GM12878 (cell line): Measurements from ENCODE around the gene DNAH11. TPM values are rescaled to one million over a fixed set of nuclear protein-coding genes. Genes with fewer than 3 reads are reported as not detected.

Experiments used
- ATAC-seq: fragments of 200-7000 bp; cut with Tn5 transposase; 3 replicates; pipeline ENCODE4 v1.9.1; 2020; ENCODE audit warnings: mild to moderate bottlenecking, moderate library complexity
- BruUV-seq: library from RNA; stranded (reverse); fragments of 400-500 nt; replicated peaks from 2 replicates; lab custom pipeline; 2021; lab: Mats Ljungman, UMichigan
- CTCF ChIA-PET: fragments of 300-600 bp; sonication (Branson Sonifier 250); formaldehyde crosslinking; extraction: SDS; loops from one replicate; lab custom pipeline; 2021; ENCODE audit warnings: inconsistent platforms; lab: Yijun Ruan, JAX
- POLR2A ChIA-PET: fragments of 350-600 bp; formaldehyde crosslinking; extraction: SDS; loops from one replicate; lab custom pipeline; 2021; ENCODE audit warnings: inconsistent platforms; lab: Charles Lee
- RAD21 ChIA-PET: fragments of 300-600 bp; sonication (Branson Sonifier 250); formaldehyde crosslinking; loops from one replicate; lab custom pipeline; 2023; ENCODE audit warnings: antibody characterized with exemption; ENCODE audit not compliant: unreplicated experiment; lab: Charles Lee
- SMC1A ChIA-PET: fragments of 300-600 bp; sonication (Branson Sonifier 250); formaldehyde crosslinking; loops from one replicate; lab custom pipeline; 2023; ENCODE audit not compliant: unreplicated experiment, uncharacterized antibody; lab: Charles Lee
- DNase-seq: peaks from one replicate; pipeline ENCODE4 v3.0.0-alpha.2; 2011; ENCODE audit warnings: low read depth, low spot score
- FAIRE-seq: peaks from 3 replicates; lab custom pipeline; 2011; peaks lifted over from hg19 to GRCh38; lab: Jason Lieb, UNC
- H2AFZ ChIP-seq: 2 replicates; pipeline ENCODE4 v1.6.0; 2011; ENCODE audit warnings: low read depth, low read length, control low read depth; ENCODE audit not compliant: control insufficient read depth
- H3K27ac ChIP-seq: 2 replicates; pipeline ENCODE4 v1.5.1; 2011; ENCODE audit warnings: control low read depth; ENCODE audit not compliant: control insufficient read depth, insufficient read depth
- H3K27me3 ChIP-seq, 2 experiments: replicated peaks in 1 of 2; 2 replicates each; pipeline versions ENCODE4 v1.6.0 to v1.6.1; 2011; ENCODE audit warnings: low read length in 1 of 2; ENCODE audit not compliant: control insufficient read depth in 2 of 2, insufficient read depth in 2 of 2
- H3K36me3 ChIP-seq, 2 experiments: 2 replicates each; pipeline ENCODE4 v1.5.1; 2011; ENCODE audit warnings: low read length in 1 of 2; ENCODE audit not compliant: control insufficient read depth in 2 of 2, insufficient read depth in 2 of 2
- H3K4me1 ChIP-seq: 2 replicates; pipeline ENCODE4 v1.6.1; 2011; ENCODE audit warnings: mild to moderate bottlenecking, low read length, moderate library complexity, mixed read lengths; ENCODE audit not compliant: control insufficient read depth, insufficient read depth
- H3K4me2 ChIP-seq: 2 replicates; pipeline ENCODE4 v1.6.0; 2011; ENCODE audit warnings: control low read depth; ENCODE audit not compliant: control insufficient read depth, insufficient read depth
- H3K4me3 ChIP-seq: fragments of 200-600 bp; sonication (generic); 2 replicates; pipeline ENCODE4 v1.5.1; 2016
- H3K79me2 ChIP-seq: 2 replicates; pipeline ENCODE4 v1.6.0; 2011; ENCODE audit warnings: low read length; ENCODE audit not compliant: control insufficient read depth, insufficient read depth
- H3K9ac ChIP-seq: 2 replicates; pipeline ENCODE4 v1.8.0; 2011; ENCODE audit warnings: low read length, control low read depth, mixed read lengths; ENCODE audit not compliant: control insufficient read depth, insufficient read depth
- H3K9me3 ChIP-seq: replicated peaks from 3 replicates; pipeline ENCODE4 v1.5.1; 2011; ENCODE audit warnings: mild to moderate bottlenecking, low read length; ENCODE audit not compliant: control insufficient read depth, insufficient read depth
- H4K20me1 ChIP-seq: 2 replicates; pipeline ENCODE4 v1.6.0; 2011; ENCODE audit not compliant: control insufficient read depth, insufficient read depth
- ASH2L ChIP-seq: fragments of 300-600, 200-600 bp; sonication (generic); IDR thresholded peaks from 2 replicates; pipeline ENCODE4 v1.6.1; 2017; ENCODE audit warnings: low read depth, mild to moderate bottlenecking, borderline replicate concordance
- CHD2 ChIP-seq: IDR thresholded peaks from 2 replicates; pipeline ENCODE4 v1.6.1; 2011; ENCODE audit warnings: low read depth, low read length, improper control_type of control experiment, borderline replicate concordance
- LARP7 ChIP-seq: fragments of 450-650 bp; IDR thresholded peaks from 2 replicates; pipeline ENCODE4 v1.6.1; 2017; ENCODE audit warnings: mild to moderate bottlenecking
- MXI1 ChIP-seq: fragments of 150-350 bp; IDR thresholded peaks from 2 replicates; pipeline ENCODE4 v1.6.1; 2011; ENCODE audit warnings: low read depth, mild to moderate bottlenecking, inconsistent platforms, low read length, improper control_type of control experiment
- YY1 ChIP-seq: IDR thresholded peaks from 2 replicates; pipeline ENCODE4 v1.6.1; 2011; ENCODE audit warnings: low read depth, mild to moderate bottlenecking, low read length
- ZBTB33 ChIP-seq: fragments of 450-650 bp; IDR thresholded peaks from 2 replicates; pipeline ENCODE4 v1.6.1; 2017; ENCODE audit warnings: mild to moderate bottlenecking
- ZNF274 ChIP-seq: IDR thresholded peaks from one replicate; pipeline ENCODE4 v1.8.0; 2011; ENCODE audit not compliant: insufficient read length, insufficient read depth
- WGBS: methylation state at CpG from one replicate; pipeline ENCODE4 v1.1.6; 2016; ENCODE audit warnings: low lambda C conversion rate; ENCODE audit not compliant: insufficient replicate concordance, insufficient coverage; ENCODE audit errors: missing lambda C conversion rate; 5-methylcytosine and 5-hydroxymethylcytosine counted together
- in situ Hi-C: fragments of 300-500 bp; cut with MboI; formaldehyde crosslinking; loops from 9 replicates; pipeline ENCODE4 v1.14.3; 2018; ENCODE audit warnings: mixed read lengths
- intact Hi-C: fragments of 100-400 bp; cut with micrococcal nuclease; formaldehyde crosslinking; loops from one replicate; pipeline ENCODE4 v1.14.2; 2022; ENCODE audit not compliant: unreplicated experiment
- polyA plus RNA-seq, 11 experiments: library from polyadenylated mRNA; depleted of rRNA in 4 of 11; unstranded in 6 of 11; stranded (reverse) in 5 of 11; fragments of >200 nt; fragmentation: Nextera tagmentation in 4 of 11; fragmentation: Illumina TruSeq in 1 of 11; extraction: Ambion mirVana in 4 of 11; extraction: Trizol in 1 of 11; gene quantifications; 1 replicate in 1 of 11; 2 replicates in 10 of 11; pipeline versions ENCODE4 v1.2.1 to v1.2.3, GENCODE V29; 2011 to 2016; ENCODE audit warnings: inconsistent platforms in 2 of 11, missing spikeins in 2 of 11, low read depth in 1 of 11
- total RNA-seq, 4 experiments: library from RNA; depleted of rRNA in 3 of 4; stranded (reverse); fragments of >200 nt in 3 of 4; fragmentation: Illumina TruSeq in 1 of 4; extraction: Trizol in 1 of 4; gene quantifications; 2 replicates each; pipeline versions ENCODE4 v1.2.1 to v1.2.3, GENCODE V29; 2013 to 2021

Gene DNAH11
- total and polyA plus RNA-seq, 10 of the 15 experiments (the other 5 are each of a cell fraction or from before 2014, with no cell fraction given): 0.03 to 0.56 (median 0.10) TPM

- Histone ChIP-seq H2AFZ (no peak overlapping the region), H3K4me2 (no peak overlapping the region), H4K20me1 (no peaks in the 10 kb centered on the region), H3K27ac (no peak overlapping the region), H3K4me1 (no peaks in the 10 kb centered on the region), H3K36me3 (no peaks in the 10 kb centered on the region)
- ATAC-seq (peak; percentile 67), FAIRE-seq (no peak), DNase-seq (no peak)
- ChIA-PET CTCF (interaction anchor here (1.2 to 1.4 kb wide), 2 partner anchors 9 kb away, joined by 5 to 6 read pairs; no protein-coding TSS in a partner anchor), SMC1A (interaction anchor here (0.7 to 1.6 kb wide), 3 partner anchors 9 to 25 kb away, joined by 3 to 6 read pairs (median 5); no protein-coding TSS in a partner anchor), POLR2A (no interaction called here)
- intact Hi-C loops (loop anchor here (10.0 kb wide), 1 partner anchor 185 kb away; no protein-coding TSS in a partner anchor), in situ Hi-C loops (no loop called here)
- 41% methylated on average over 4 of the region's 4 CpGs for WGBS
- TF ChIP-seq ASH2L: no peak
- TF ChIP-seq MXI1: no peak
- no peak for TF ChIP-seq YY1
- no peak for TF ChIP-seq ZNF274
- TF ChIP-seq LARP7: no peak
- TF ChIP-seq CHD2: no peak
- TF ChIP-seq ZBTB33: no peak
- TF ChIP-seq, all 136 proteins: peak for 0
- no TSS peak for BruUV-seq
- H3K9ac ChIP-seq: no peak overlapping the region
- H3K79me2 ChIP-seq: no peaks in the 10 kb centered on the region
- H3K9me3 ChIP-seq: no peaks in the 10 kb centered on the region; the same call in 1 of the 3 replicates
- RAD21 ChIA-PET: interaction anchor here (0.6 to 1.3 kb wide), 2 partner anchors 25 to 360 kb away, joined by 3 to 4 read pairs; no protein-coding TSS in a partner anchor
- no peaks in the 10 kb centered on the region for H3K27me3 ChIP-seq
- no peak overlapping the region for H3K4me3 ChIP-seq
Measured at GRCh38 chr7:21579341-21580072, 36.7 kb downstream of the DNAH11 start.
